HG03565 (cell line): ENCODE results near the gene PLK5.
"Not testable (repeated sequence)": the region's sequence is repeated elsewhere in the genome, so short reads cannot be mapped to it uniquely, and the experiment has no call there.

ENCODE experiments used
- ATAC-seq: cut with Tn5 transposase; IDR thresholded peaks from one replicate; pipeline ENCODE4 v1.9.1; 2021; ENCODE audit warnings: mild to moderate bottlenecking, moderate library complexity; ENCODE audit not compliant: unreplicated experiment

The PLK5 gene

DNA sequence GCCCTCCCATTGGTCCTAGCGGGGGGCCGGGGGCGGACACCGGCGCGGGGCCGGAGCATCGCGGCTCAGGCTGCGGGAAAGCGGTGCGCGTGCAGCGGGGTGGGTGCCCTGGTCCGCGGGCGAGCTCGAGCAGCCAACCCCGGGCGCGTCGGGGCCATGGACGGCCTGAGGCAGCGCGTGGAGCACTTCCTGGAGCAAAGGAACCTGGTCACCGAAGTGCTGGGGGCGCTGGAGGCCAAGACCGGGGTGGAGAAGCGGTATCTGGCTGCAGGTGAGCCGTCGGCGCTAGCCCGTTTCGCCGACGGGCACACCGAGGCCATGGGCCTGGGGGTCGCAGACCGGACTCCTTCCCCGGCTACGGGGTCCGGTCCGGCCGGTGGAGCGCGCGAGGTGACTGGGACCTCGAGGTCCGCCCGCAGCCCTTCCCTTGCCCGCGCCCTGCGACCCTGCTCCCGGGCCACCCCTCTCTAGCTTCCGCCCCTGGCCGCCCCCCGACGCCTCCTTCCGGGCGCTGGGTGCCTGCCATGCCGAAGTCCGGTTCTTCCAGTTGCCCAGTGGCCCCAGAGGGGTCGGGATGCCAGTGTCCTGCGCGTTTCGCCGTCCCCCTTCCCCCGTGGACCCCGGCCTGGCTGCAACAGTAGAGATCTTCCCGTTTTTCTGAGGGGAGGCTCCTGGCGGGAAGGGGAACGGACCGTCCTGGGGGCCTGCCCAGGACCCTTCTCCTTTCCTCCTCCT lies 32.6 kb upstream of the PLK5 start, which contains the start of gene REEP6:
REEP6 (plus strand) TSS at position 68 of the 735 bp plus-strand sequence; CDS start at position 157, 89 bp downstream.
- ATAC-seq: no peak

GRCh38 chr19:1491849-1492170 lies 32.1 kb upstream of the PLK5 start:
- no peak for ATAC-seq

GRCh38 chr19:1492474-1493006 lies 31.3 kb upstream of the PLK5 start:
- no peak for ATAC-seq

DNA sequence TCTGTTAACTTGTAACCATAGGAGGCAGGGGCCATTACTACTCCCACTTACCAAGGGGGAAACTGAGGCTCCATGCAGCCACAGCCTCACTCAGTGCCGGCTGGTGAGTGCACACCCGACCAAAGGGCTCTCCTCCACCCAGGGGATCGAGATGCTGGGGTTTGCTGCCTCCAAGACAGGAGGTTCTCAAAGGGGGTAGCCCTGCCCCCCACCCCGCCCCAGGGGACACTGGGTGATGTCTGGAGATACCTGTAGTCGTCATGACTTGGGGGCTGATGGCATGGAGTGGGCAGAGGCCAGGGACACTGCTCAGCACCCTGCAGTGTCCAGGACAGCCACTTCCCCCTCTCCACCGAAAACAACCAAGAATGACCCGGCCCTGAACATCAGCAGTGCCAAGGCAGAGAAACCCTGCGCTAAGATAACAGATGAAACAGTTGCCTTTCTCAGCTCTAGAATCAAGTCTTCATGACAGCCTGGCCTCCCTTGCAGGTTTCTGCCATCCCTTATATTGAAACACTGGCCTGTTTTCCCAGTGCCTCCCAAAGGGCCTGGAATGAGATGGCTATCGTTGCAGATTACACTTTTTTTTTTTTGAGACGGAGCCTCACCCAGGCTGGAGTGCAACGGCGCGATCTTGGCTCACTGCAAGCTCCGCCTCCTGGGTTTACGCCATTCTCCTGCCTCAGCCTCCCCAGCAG lies 29.6 kb upstream of the PLK5 start:
- no peak for ATAC-seq

DNA sequence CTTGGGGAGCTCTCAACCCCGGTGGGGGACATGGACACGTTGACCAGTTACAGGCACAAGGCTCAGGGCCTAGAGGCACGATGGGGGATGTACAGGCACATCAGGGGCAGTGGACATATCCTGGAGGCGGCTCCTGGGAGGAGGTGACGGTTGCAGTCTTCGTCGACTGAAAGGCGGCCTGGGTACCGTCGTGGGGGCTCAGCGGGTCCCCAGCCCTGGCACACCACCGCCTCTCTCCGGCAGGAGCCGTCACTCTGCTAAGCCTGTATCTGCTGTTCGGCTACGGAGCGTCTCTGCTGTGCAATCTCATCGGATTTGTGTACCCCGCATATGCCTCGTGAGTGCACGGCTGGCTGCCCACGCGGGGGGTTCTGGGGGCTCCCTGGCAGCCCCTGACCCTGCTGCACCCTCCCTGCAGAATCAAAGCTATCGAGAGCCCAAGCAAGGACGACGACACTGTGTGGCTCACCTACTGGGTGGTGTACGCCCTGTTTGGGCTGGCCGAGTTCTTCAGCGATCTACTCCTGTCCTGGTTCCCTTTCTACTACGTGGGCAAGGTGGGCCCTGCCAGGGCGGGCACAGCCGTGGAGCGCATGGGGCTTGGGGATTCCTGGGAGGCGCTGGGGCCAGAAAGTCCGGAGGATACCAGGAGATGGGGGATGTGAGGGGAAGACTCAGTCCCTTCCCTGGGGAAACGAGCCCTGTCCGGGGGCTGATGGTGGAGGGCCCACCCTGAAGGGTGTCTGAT lies 28.7 kb upstream of the PLK5 start:
- no peak for ATAC-seq

DNA sequence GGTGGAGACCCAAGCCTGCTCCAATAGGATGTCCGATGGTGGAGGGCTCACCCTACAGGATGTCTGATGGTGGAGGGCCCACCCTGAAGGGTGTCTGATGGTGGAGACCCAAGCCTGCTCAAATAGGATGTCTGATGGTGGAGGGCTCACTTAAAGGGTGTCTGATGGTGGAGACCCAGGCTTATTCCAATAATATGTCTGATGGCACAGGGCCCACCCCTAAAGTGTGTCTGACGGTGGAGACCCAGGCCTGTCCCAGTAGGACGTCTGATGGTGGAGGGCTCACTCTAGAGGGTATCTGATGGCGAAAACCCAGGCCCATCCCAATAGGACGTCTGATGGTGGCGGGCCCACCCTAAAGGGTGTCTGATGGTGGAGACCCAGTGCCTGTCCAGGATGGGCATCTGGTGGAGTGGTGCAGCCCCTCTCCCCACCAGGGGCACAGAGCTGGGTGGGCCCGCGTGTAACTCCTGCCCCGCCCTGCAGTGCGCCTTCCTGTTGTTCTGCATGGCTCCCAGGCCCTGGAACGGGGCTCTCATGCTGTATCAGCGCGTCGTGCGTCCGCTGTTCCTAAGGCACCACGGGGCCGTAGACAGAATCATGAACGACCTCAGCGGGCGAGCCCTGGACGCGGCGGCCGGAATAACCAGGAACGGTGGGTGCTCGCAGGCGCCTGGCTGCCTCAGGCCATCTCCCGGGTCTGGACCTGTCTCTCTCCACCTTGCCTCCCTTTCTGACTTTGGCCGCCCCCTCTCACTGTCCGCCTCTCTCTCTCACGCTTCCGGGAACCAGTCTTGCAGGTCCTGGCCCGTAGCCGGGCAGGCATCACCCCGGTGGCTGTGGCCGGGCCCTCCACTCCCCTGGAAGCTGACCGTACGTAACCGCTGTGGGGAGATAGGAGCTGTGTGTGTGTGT lies 27.8 kb upstream of the PLK5 start:
- no peak for ATAC-seq

DNA sequence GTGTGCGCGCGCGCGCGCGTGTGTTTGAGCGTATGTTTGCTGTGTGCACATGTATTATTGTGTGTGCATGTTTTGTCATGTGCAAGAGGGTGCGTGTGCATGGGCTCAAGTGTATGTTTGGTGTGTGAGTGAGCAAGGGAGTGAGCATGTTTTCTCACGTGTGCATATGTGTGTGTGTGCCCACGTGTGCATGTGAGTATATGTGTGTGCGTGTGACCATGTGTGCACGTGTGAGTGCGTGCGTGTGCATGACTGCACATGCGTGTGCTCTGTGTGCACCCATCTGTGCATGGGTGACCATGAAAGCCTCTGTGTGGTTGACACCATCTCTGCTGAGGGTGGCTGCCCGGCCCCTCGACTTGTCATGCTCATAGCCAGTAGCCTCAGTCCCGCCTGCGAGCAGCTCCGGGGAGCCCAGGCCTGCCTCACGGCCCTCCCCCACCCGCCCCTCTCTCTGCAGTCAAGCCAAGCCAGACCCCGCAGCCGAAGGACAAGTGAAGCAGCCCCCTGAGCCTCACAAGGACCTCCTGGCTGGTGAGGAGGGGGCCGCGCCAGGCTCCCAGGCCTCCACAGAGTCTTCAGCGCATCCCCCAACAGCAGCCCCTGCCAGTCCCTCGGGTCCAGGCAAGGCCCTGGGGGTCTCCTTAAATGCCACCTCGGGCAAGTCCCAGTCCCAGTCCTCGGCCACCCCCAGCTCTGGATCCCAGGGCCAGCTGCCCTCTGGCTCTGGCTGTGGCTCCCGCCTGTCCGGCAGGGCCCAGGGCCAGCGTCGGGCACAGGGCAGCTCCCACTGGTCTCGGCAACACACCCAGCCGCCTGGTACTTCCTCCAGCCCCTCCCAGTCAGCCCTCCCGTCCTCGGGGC lies 26.9 kb upstream of the PLK5 start:
- ATAC-seq: no peak

DNA sequence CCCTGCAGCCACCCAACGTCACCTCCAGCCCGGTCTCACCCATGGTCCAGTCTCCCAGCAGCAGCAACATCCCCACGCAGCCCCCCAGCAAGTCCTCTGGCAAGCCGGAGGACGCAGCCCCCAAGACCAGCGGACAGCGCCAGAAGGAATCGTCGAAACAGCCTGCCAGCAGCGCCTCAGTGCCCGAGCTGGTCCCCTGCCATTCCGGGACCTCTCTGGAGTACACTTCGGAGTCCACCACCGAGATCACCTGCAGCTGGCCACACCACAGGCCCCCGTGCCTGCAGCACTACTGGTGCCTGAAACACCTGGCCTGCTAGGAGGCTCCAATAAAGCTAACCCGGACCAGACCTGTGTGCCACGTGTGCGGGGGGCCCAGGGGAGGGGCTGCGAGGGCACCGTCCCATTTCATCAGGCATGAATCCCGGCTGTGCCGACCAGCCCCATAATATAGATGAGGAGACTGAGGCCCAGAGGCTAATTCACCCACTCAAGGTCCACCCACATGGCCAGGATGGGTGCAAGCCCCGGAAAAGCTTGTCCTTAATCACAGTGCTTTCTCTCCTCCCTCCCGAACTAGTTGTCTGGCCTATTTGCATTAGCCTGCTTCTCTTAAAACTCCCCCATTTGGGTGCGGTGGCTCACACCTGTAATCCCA lies 26.2 kb upstream of the PLK5 start:
- ATAC-seq: no peak

- ATAC-seq: not testable (repeated sequence)
These were observed 24.6 kb upstream of the PLK5 start for GRCh38 chr19:1499231-1499630.

GRCh38 chr19:1501200-1501595 lies 22.7 kb upstream of the PLK5 start:
- no peak for ATAC-seq

DNA sequence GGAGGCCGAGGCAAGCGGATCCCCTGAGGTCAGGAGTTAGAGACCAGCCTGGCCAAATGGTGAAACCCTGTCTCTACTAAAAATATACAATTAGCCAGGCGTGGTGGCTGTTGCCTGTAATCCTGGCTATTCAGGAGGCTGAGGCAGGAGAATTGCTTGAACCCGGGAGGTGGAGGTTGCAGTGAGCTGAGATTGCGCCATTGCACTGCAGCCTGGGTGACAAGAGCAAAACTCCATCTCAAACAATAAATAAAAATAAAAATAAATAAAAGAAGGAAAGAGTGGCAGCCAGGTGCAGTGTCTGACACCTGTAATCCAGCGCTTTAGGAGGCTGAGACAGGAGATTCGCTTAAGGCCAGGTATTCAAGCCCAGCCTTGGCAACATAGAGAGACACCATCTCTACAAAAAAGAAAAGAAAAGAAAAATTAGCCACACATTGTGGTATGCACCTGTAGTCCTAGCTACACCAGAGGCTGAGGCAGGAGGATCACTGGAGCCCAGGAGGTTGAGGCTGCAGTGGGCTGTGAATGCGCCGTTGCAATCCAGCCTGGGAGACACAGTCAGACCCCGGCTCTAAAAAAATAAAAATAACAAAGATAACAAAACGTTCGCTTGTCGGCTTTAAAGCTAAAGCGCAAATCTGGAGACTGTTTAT lies 21.3 kb upstream of the PLK5 start:
- no peak for ATAC-seq

- no peak for ATAC-seq
These were observed 20.6 kb upstream of the PLK5 start for GRCh38 chr19:1503089-1503924.

- no peak for ATAC-seq
These were observed 19.7 kb upstream of the PLK5 start for GRCh38 chr19:1503925-1504773.

DNA sequence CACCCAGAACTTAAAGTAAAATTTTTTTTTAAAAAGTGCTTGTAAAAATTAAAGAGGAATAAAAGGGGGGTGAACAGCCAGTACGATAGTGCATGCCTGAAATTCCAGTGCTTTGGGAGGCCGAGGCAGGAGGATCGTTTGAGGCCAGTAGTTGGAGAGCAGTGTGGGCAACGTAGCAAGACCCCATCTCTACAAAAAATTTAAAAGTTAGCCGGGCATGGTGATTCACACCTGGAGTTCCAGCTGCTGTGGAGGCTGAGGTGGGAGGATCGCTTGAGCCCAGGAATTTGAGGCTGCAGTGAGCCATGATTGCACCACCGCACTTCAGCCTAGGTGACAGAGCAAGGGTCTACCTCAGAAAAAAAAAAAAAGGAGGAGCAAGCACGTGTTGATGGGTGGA lies 18.9 kb upstream of the PLK5 start:
- no peak for ATAC-seq

DNA sequence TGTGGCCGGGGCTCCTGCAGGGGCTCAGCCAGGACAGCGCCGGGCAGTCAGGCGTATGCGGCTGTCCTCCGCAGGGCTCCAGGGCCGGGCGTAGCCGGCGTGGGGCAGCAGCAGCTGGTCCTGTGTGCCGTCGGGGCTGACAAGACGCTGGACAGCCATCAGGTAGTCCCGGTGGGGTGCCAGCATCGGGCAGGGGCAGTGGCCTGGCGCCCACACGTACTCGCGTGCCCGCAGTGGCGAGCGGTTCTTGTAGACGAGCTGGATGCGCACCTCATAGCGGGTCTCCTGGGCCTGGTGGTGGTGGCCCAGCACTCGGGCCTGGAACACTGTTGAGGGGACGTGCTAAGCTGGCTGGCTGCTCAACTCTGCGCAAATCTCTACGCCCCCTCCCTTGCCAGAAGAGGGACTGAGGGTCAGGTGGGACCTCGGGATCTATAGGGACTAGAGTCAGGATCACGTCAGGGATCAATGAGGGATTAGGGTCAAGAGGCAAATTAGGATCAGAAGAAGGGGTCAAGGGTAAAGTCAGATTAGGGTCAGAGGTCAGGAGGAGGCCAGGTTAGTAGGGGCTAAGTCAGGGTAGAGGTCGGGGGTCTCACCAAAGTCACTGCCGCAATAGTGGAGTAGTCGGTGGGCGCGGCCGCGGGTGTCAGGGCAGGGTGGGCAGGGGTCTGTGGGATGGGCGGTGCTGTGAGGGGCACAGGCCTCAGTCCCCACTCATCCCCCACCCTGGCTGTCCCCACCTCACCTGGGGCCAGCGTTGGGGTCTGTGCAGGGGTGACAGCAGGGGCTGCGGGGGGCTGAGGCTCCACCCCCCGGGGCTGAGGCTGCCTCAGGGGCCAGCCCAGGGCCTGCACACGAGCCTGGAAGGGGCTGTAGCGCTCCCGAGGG lies 17.6 kb upstream of the PLK5 start:
- ATAC-seq: no peak

- no peak for ATAC-seq
These were observed 16.7 kb upstream of the PLK5 start for GRCh38 chr19:1507192-1507660.
